ENCODE data around the gene CCK. TPM values are rescaled to one million over a fixed set of nuclear protein-coding genes. Genes with fewer than 3 reads are reported as not detected.

The CCK gene
- total and polyA plus RNA-seq, 3 donors from 2014 or later, result 0.69 to 3.7 (median 1.4) TPM

DNA sequence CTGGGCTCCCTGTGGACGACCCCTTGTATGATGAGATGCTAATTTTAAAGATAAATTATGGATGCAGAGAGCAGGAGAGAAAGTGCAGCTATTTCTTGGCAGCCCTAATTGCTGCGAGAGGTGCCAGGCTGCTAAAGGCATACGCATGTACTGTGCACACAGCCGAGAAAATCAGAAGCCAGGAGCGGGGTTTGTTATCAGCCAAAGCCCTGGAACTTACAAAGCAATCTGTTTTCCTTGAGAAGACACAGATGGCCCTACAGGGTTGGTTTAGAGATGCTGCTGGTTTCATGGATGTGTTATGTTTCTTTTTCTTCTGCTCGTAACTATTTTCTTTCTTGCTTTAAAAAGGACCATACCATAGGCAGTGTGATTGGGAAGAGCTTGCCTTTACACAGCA lies 11.7 kb upstream of the CCK start:
- H3K27me3 ChIP-seq, result no peaks in the 10 kb centered on the region
- no peaks in the 10 kb centered on the region for H3K4me1 ChIP-seq
- 55 to 58% methylated on average over 6 of the region's 6 CpGs for WGBS, 2 donors
- TF ChIP-seq, protein P1, sequence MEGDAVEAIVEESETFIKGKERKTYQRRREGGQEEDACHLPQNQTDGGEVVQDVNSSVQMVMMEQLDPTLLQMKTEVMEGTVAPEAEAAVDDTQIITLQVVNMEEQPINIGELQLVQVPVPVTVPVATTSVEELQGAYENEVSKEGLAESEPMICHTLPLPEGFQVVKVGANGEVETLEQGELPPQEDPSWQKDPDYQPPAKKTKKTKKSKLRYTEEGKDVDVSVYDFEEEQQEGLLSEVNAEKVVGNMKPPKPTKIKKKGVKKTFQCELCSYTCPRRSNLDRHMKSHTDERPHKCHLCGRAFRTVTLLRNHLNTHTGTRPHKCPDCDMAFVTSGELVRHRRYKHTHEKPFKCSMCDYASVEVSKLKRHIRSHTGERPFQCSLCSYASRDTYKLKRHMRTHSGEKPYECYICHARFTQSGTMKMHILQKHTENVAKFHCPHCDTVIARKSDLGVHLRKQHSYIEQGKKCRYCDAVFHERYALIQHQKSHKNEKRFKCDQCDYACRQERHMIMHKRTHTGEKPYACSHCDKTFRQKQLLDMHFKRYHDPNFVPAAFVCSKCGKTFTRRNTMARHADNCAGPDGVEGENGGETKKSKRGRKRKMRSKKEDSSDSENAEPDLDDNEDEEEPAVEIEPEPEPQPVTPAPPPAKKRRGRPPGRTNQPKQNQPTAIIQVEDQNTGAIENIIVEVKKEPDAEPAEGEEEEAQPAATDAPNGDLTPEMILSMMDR (IDR thresholded peaks at IDR 0.05), result no peak
- TF ChIP-seq POLR2A (IDR thresholded peaks at IDR 0.05), result no peak
- no peak overlapping the region for H3K4me3 ChIP-seq
- intact Hi-C loops (cut with DNase I; ENCODE audit: low total_unique reads), result no loop called here
- no peaks in the 10 kb centered on the region for H3K9me3 ChIP-seq
- DNase-seq, result no peak
- H3K27ac ChIP-seq, result no peak overlapping the region
- no peaks in the 10 kb centered on the region for H3K36me3 ChIP-seq (ENCODE audit: low read depth, missing control alignments)

- TF ChIP-seq, protein P1 (IDR thresholded peaks at IDR 0.05), result no peak
- no peak for TF ChIP-seq POLR2A (IDR thresholded peaks at IDR 0.05)
- Histone ChIP-seq H3K4me1 (no peaks in the 10 kb centered on the region), H3K27ac (no peak overlapping the region), H3K36me3 (ENCODE audit: low read depth, missing control alignments) (no peaks in the 10 kb centered on the region), H3K9me3 (no peaks in the 10 kb centered on the region), H3K4me3 (no peak overlapping the region), H3K27me3 (no peaks in the 10 kb centered on the region)
- 84 to 88% methylated on average over 3 of the region's 3 CpGs for WGBS, 2 donors
- DNase-seq, result no peak
- intact Hi-C loops (cut with DNase I; ENCODE audit: low total_unique reads), result no loop called here
These were observed 10.5 kb upstream of the CCK start for GRCh38 chr3:42276141-42277132.

- no peaks in the 10 kb centered on the region for H3K27me3 ChIP-seq
- no peak overlapping the region for H3K4me3 ChIP-seq
- WGBS, 2 donors, result 44 to 45% methylated on average over 1 of the region's 1 CpG
- DNase-seq, result no peak
- intact Hi-C loops (cut with DNase I; ENCODE audit: low total_unique reads), result no loop called here
- H3K27ac ChIP-seq, result no peak overlapping the region
- TF ChIP-seq POLR2A (IDR thresholded peaks at IDR 0.05), result no peak
- TF ChIP-seq, protein P1 (IDR thresholded peaks at IDR 0.05), result no peak
- no peaks in the 10 kb centered on the region for H3K4me1 ChIP-seq
- no peaks in the 10 kb centered on the region for H3K36me3 ChIP-seq (ENCODE audit: low read depth, missing control alignments)
- H3K9me3 ChIP-seq, result no peaks in the 10 kb centered on the region
These were observed 9.2 kb upstream of the CCK start for GRCh38 chr3:42275217-42275616.

DNA sequence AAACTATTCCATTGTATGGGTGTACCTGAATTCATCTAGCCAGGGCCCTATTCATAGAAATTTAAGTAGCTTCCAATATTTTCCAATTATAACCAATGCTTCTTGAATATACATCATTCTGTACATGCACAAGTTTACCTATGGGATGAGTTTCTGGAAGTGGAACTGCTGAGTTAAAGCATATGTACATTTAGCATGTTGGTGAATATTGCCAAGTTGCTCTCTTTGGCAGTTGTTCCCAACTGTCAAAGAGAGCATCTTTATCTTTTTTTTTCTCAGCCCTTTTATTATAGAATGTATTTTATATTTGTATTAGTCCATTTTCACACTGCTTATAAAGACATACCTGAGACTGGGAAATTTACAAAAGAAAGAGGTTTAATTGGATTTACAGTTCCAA lies 8.3 kb upstream of the CCK start:
- intact Hi-C loops (cut with DNase I; ENCODE audit: low total_unique reads), result no loop called here
- TF ChIP-seq POLR2A (IDR thresholded peaks at IDR 0.05), result no peak
- TF ChIP-seq, protein P1 (IDR thresholded peaks at IDR 0.05), result no peak
- no peak for DNase-seq
- Histone ChIP-seq H3K36me3 (ENCODE audit: low read depth, missing control alignments) (no peaks in the 10 kb centered on the region), H3K27me3 (no peaks in the 10 kb centered on the region), H3K27ac (no peak overlapping the region), H3K4me1 (no peaks in the 10 kb centered on the region), H3K4me3 (no peak overlapping the region), H3K9me3 (no peaks in the 10 kb centered on the region)

All from testis (tissue), 3 donors.